NB4 (cell line): Measurements from ENCODE around the gene ANKS1B.

Experiments
- DNase-seq: peaks from one replicate; pipeline ENCODE4 v3.0.0; 2010; ENCODE audit warnings: low read depth
- H3K4me3 ChIP-seq: one replicate; pipeline ENCODE4 v1.5.1; 2011; ENCODE audit warnings: mild to moderate bottlenecking, low read depth, low read length, moderate library complexity
- CTCF ChIP-seq: IDR thresholded peaks from one replicate; pipeline ENCODE4 v1.5.1; 2012; ENCODE audit warnings: low read depth, low read length
- MAX ChIP-seq: IDR thresholded peaks from 2 replicates; pipeline ENCODE4 v1.6.1; 2011; ENCODE audit warnings: low read depth, low read length
- MYC ChIP-seq: IDR thresholded peaks from 2 replicates; pipeline ENCODE4 v1.6.1; 2011; ENCODE audit warnings: low read depth, low read length
- POLR2A ChIP-seq: IDR thresholded peaks from 2 replicates; pipeline ENCODE4 v1.6.1; 2011; ENCODE audit warnings: mild to moderate bottlenecking; ENCODE audit not compliant: insufficient read length; ENCODE audit errors: extremely low read depth

Gene ANKS1B

GRCh38 chr12:99146730-99147129, 838.0 kb downstream of the ANKS1B start:
- TF ChIP-seq MAX (no peak), POLR2A (no peak)
- no peak for DNase-seq
- no peak overlapping the region for H3K4me3 ChIP-seq

- no peak overlapping the region for H3K4me3 ChIP-seq
- no peak for TF ChIP-seq POLR2A
- TF ChIP-seq CTCF, result no peak
- no peak for TF ChIP-seq MYC
- TF ChIP-seq MAX, result no peak
- no peak for DNase-seq
Observed at GRCh38 chr12:99146185-99146584, 838.6 kb downstream of the ANKS1B start.

GRCh38 chr12:99142651-99143050, 842.1 kb downstream of the ANKS1B start:
- no peak overlapping the region for H3K4me3 ChIP-seq
- no peak for TF ChIP-seq CTCF
- TF ChIP-seq MAX, result no peak
- TF ChIP-seq POLR2A, result no peak
- no peak for TF ChIP-seq MYC
- DNase-seq, result no peak

GRCh38 chr12:99140017-99140720, 844.6 kb downstream of the ANKS1B start:
- no peak for DNase-seq
- H3K4me3 ChIP-seq, result no peak overlapping the region
- TF ChIP-seq MYC, result no peak
- TF ChIP-seq CTCF, result no peak
- no peak for TF ChIP-seq POLR2A
- no peak for TF ChIP-seq MAX

GRCh38 chr12:99138393-99138792, 846.3 kb downstream of the ANKS1B start:
- no peak overlapping the region for H3K4me3 ChIP-seq
- TF ChIP-seq MAX (no peak), POLR2A (no peak), MYC (no peak), CTCF (no peak)
- no peak for DNase-seq

GRCh38 chr12:99137124-99137855, 847.4 kb downstream of the ANKS1B start:
- TF ChIP-seq CTCF (no peak), MAX (no peak), POLR2A (no peak), MYC (no peak)
- DNase-seq, result no peak
- H3K4me3 ChIP-seq, result no peak overlapping the region
